Activated T-cell treated with anti-CD3 and anti-CD28 coated beads, Interleukin-2, amount 50 U/mL, for 72 hours (primary cell): ENCODE measurements around the gene TRIM23. TPM values are rescaled to one million over a fixed set of nuclear protein-coding genes. Genes with fewer than 3 reads are reported as not detected.
A peak's percentile ranks its signal among the peaks of the same experiment; 100 is the strongest.

Experiments
- ATAC-seq, 2 donors: fragments of 150-1000 bp; cut with Tn5 transposase; replicated peaks in 1 of 2; 2 replicates each; pipeline ENCODE4 v1.10.0; 2021; ENCODE audit warnings: moderate library complexity in 2 of 2, mild to moderate bottlenecking in 1 of 2
- DNase-seq, 2 donors: peaks; one replicate each; pipeline ENCODE4 v3.0.0; 2021 to 2022; ENCODE audit warnings: mixed read lengths in 1 of 2
- H3K27ac Mint-ChIP-seq: one replicate; pipeline ENCODE4 v1.8.0; 2022; ENCODE audit warnings: mild to moderate bottlenecking, moderate library complexity, mixed read lengths
- H3K27me3 Mint-ChIP-seq: one replicate; pipeline ENCODE4 v1.8.0; 2022; ENCODE audit warnings: low read depth, mixed read lengths
- H3K36me3 Mint-ChIP-seq, 2 donors: one replicate each; pipeline ENCODE4 v1.8.0; 2022; ENCODE audit warnings: mixed read lengths in 2 of 2, mild to moderate bottlenecking in 1 of 2; ENCODE audit not compliant: insufficient read depth in 2 of 2
- H3K4me1 Mint-ChIP-seq: one replicate; pipeline ENCODE4 v1.8.0; 2022; ENCODE audit warnings: low read depth, mixed read lengths
- H3K4me3 Mint-ChIP-seq, 2 donors: one replicate each; pipeline ENCODE4 v1.8.0; 2022; ENCODE audit warnings: mild to moderate bottlenecking in 2 of 2, mixed read lengths in 2 of 2, moderate library complexity in 2 of 2
- H3K9me3 Mint-ChIP-seq, 2 donors: one replicate each; pipeline ENCODE4 v1.8.0; 2022; ENCODE audit warnings: mixed read lengths in 2 of 2
- total RNA-seq, 2 donors: library from RNA; stranded (reverse); gene quantifications; one replicate each; pipeline ENCODE4 v1.2.3, GENCODE V29; 2022

TRIM23 gene
- total RNA-seq, 2 donors from 2014 or later: 8.5 to 9.8 TPM

GRCh38 chr5:65556181-65556580 lies 68.0 kb downstream of the TRIM23 start:
- H3K27ac Mint-ChIP-seq: no peak overlapping the region
- peaks cover 25% of the 10 kb centered on the region for H3K4me1 Mint-ChIP-seq
- ATAC-seq (no peak), DNase-seq (no peak)
- no peaks in the 10 kb centered on the region for H3K27me3 Mint-ChIP-seq
- no peaks in the 10 kb centered on the region for H3K9me3 Mint-ChIP-seq
- peaks cover 11 to 33% of the 10 kb centered on the region in 2 donors for H3K36me3 Mint-ChIP-seq
- H3K4me3 Mint-ChIP-seq: no peak overlapping the region

GRCh38 chr5:65555287-65555686 lies 68.8 kb downstream of the TRIM23 start:
- DNase-seq: no peak
- Mint-ChIP-seq H3K36me3 (peaks cover 11 to 33% of the 10 kb centered on the region in 2 donors), H3K4me1 (peaks cover 22% of the 10 kb centered on the region), H3K9me3 (no peaks in the 10 kb centered on the region), H3K27ac (no peak overlapping the region), H3K27me3 (no peaks in the 10 kb centered on the region), H3K4me3 (no peak overlapping the region)
- no peak for ATAC-seq

- H3K27ac Mint-ChIP-seq: peak overlapping the region; percentile 16
- no peaks in the 10 kb centered on the region for H3K9me3 Mint-ChIP-seq
- no peaks in the 10 kb centered on the region for H3K27me3 Mint-ChIP-seq
- ATAC-seq: no peak
- no peak for DNase-seq
- no peak overlapping the region for H3K4me3 Mint-ChIP-seq
- peaks cover 19% of the 10 kb centered on the region for H3K4me1 Mint-ChIP-seq
- H3K36me3 Mint-ChIP-seq: peaks cover 14 to 36% of the 10 kb centered on the region in 2 donors
Measured at GRCh38 chr5:65553941-65554340, 70.2 kb downstream of the TRIM23 start.

GRCh38 chr5:65548281-65548680 lies 75.9 kb downstream of the TRIM23 start:
- Mint-ChIP-seq H3K4me3 (no peak overlapping the region), H3K27ac (no peak overlapping the region), H3K4me1 (peaks cover 12% of the 10 kb centered on the region), H3K27me3 (no peaks in the 10 kb centered on the region), H3K9me3 (no peaks in the 10 kb centered on the region), H3K36me3 (peaks cover 3 to 41% of the 10 kb centered on the region in 2 donors)
- DNase-seq (peak; percentile 25 to 28), ATAC-seq (peak; percentile 74 to 92)

- H3K4me1 Mint-ChIP-seq: peaks cover 12% of the 10 kb centered on the region
- DNase-seq (no peak), ATAC-seq (no peak)
- no peaks in the 10 kb centered on the region for H3K9me3 Mint-ChIP-seq
- H3K36me3 Mint-ChIP-seq: peaks cover 9 to 43% of the 10 kb centered on the region in 2 donors
- no peak overlapping the region for H3K4me3 Mint-ChIP-seq
- H3K27ac Mint-ChIP-seq: no peak overlapping the region
- H3K27me3 Mint-ChIP-seq: no peaks in the 10 kb centered on the region
Measured at GRCh38 chr5:65546141-65546540, 78.0 kb downstream of the TRIM23 start.

- no peaks in the 10 kb centered on the region for H3K9me3 Mint-ChIP-seq
- DNase-seq (no peak), ATAC-seq (no peak)
- H3K27ac Mint-ChIP-seq: no peak overlapping the region
- H3K27me3 Mint-ChIP-seq: no peaks in the 10 kb centered on the region
- no peak overlapping the region for H3K4me3 Mint-ChIP-seq
- H3K4me1 Mint-ChIP-seq: peaks cover 12% of the 10 kb centered on the region
- peaks cover 7 to 45% of the 10 kb centered on the region in 2 donors for H3K36me3 Mint-ChIP-seq
Measured at GRCh38 chr5:65544473-65544872, 79.7 kb downstream of the TRIM23 start.

- Mint-ChIP-seq H3K9me3 (no peaks in the 10 kb centered on the region), H3K36me3 (peaks cover 9 to 38% of the 10 kb centered on the region in 2 donors), H3K27me3 (no peaks in the 10 kb centered on the region), H3K27ac (no peak overlapping the region), H3K4me1 (no peaks in the 10 kb centered on the region), H3K4me3 (no peak overlapping the region)
- ATAC-seq: no peak
- no peak for DNase-seq
Measured at GRCh38 chr5:65539827-65540226, 84.3 kb downstream of the TRIM23 start.

Other genes with a start within 250 kb of the TRIM23 start
- gene ADAMTS6, start 142.4 kb downstream of the TRIM23 start, total RNA-seq: 1 to 10 TPM; 1.6 to 2.5 TPM
- 100 to 1,000 TPM in 1 of 2 donors, 10 to 100 TPM in 1; 70.5 to 104 TPM for gene CENPK, start 61.2 kb downstream of the TRIM23 start, total RNA-seq
- 10 to 100 TPM; 58.1 to 62.4 TPM for gene PPWD1, start 61.0 kb downstream of the TRIM23 start, total RNA-seq
- 1 to 10 TPM; 2.7 to 3.9 TPM for gene SHLD3, start 694 bp upstream of the TRIM23 start, total RNA-seq
- gene TRAPPC13, start 694 bp upstream of the TRIM23 start, total RNA-seq: 10 to 100 TPM; 23.4 to 29.5 TPM
- 10 to 100 TPM; 28.9 to 34.6 TPM for gene SGTB, start 97.8 kb upstream of the TRIM23 start, total RNA-seq
- gene NLN, start 97.9 kb upstream of the TRIM23 start, total RNA-seq: 10 to 100 TPM in 1 of 2 donors, 1 to 10 TPM in 1; 7.3 to 17.0 TPM